ENCODE data around the gene CYSLTR1. TPM values are rescaled to one million over a fixed set of nuclear protein-coding genes. Genes with fewer than 3 reads are reported as not detected.

The CYSLTR1 gene
- total and polyA plus RNA-seq, 2 of the 4 experiments (the other 2 are of a cell fraction): not detected

- ChIA-PET POLR2A (ENCODE audit: unreplicated experiment) (no interaction called here), CTCF (no interaction called here)
- H4K8ac ChIP-seq (ENCODE audit: low read depth in 2 of 2, low read length in 2 of 2): no peak overlapping the region
- H2BK120ac ChIP-seq (ENCODE audit: low read depth, low read length): no peak overlapping the region
- H3K9ac ChIP-seq (ENCODE audit: low read depth, low read length): no peak overlapping the region
- H3K4me3 ChIP-seq (ENCODE audit: insufficient read depth, low read depth, low read length): no peak overlapping the region
- H3K4me2 ChIP-seq (ENCODE audit: low read depth, low read length): no peak overlapping the region
- in situ Hi-C loops (cut with MboI; ENCODE audit: low sequenced_read_pairs) (no loop called here), dilution Hi-C loops (cut with HindIII; ENCODE audit: low sequenced_read_pairs, unreplicated experiment) (no loop called here), intact Hi-C loops (cut with micrococcal nuclease) (no loop called here)
- TF ChIP-seq RFX5 (IDR thresholded peaks at IDR 0.05; ENCODE audit: low read depth, low read length) (no peak), MXI1 (IDR thresholded peaks at IDR 0.05; ENCODE audit: borderline replicate concordance, low read depth, low read length) (no peak), RCOR1 (IDR thresholded peaks at IDR 0.05; ENCODE audit: insufficient replicate concordance, low read length) (no peak), CHD1 (IDR thresholded peaks at IDR 0.05; ENCODE audit: low read depth, low read length) (no peak), POLR2A (IDR thresholded peaks at IDR 0.05; ENCODE audit: low read depth, low read length) (no peak), SMC3 (IDR thresholded peaks at IDR 0.05; ENCODE audit: low read depth, low read length) (no peak), USF2 (IDR thresholded peaks at IDR 0.05; ENCODE audit: low read depth, low read length) (no peak), ELK1 (IDR thresholded peaks at IDR 0.05; ENCODE audit: borderline replicate concordance, low read depth, low read length) (no peak), MAZ (IDR thresholded peaks at IDR 0.05; ENCODE audit: borderline replicate concordance, low read depth, low read length) (no peak), NFE2L2 (IDR thresholded peaks at IDR 0.05; ENCODE audit: low read depth, low read length) (no peak), BHLHE40 (IDR thresholded peaks at IDR 0.05; ENCODE audit: low read depth, low read length) (no peak), CEBPB (IDR thresholded peaks at IDR 0.05; ENCODE audit: low read depth, low read length) (no peak), MAFK (IDR thresholded peaks at IDR 0.05; ENCODE audit: low read depth, low read length) (no peak)
- H3K9me3 ChIP-seq (ENCODE audit: control insufficient read depth, insufficient read depth, low read length): no peaks in the 10 kb centered on the region
- ATAC-seq (ENCODE audit: low read depth) (no peak), DNase-seq (no peak)
- no peak overlapping the region for H2AFZ ChIP-seq (replicated peaks; ENCODE audit: low read length, poor library complexity)
- no peak overlapping the region for H3K27ac ChIP-seq (ENCODE audit: insufficient read depth, low read length)
- H3K9me1 ChIP-seq (ENCODE audit: insufficient read depth, low read length): no peaks in the 10 kb centered on the region
- H2BK15ac ChIP-seq (ENCODE audit: low read depth, low read length): no peak overlapping the region
- H3K18ac ChIP-seq (ENCODE audit: low read depth, low read length): no peak overlapping the region
- no peak overlapping the region for H3K4ac ChIP-seq (ENCODE audit: low read depth, low read length)
- BruUV-seq (replicated peaks): no TSS peak
- no peak overlapping the region for H3K14ac ChIP-seq (replicated peaks; ENCODE audit: low read depth, low read length)
- no peak overlapping the region for H2AK9ac ChIP-seq (replicated peaks; ENCODE audit: low read depth, low read length, poor library complexity)
- no peak overlapping the region for H3K23ac ChIP-seq (ENCODE audit: low read depth, low read length)
- no peak overlapping the region for H2BK20ac ChIP-seq (ENCODE audit: low read depth, low read length)
- no peak overlapping the region for H3K56ac ChIP-seq (ENCODE audit: extremely low read depth, insufficient read depth, low read length)
- no peaks in the 10 kb centered on the region for H3K27me3 ChIP-seq (ENCODE audit: control insufficient read depth, insufficient read depth, low read length)
- no peaks in the 10 kb centered on the region for H3K36me3 ChIP-seq (ENCODE audit: control insufficient read depth, insufficient read depth, low read length)
- no peaks in the 10 kb centered on the region for H3K4me1 ChIP-seq (ENCODE audit: control insufficient read depth, insufficient read depth, low read length)
- no CpG with 5 or more reads among the region's 2 CpGs for WGBS, 2 experiments (ENCODE audit: extremely low coverage in 2 of 2, insufficient read length in 1 of 2)
- no peak overlapping the region for H4K5ac ChIP-seq (ENCODE audit: low read depth, low read length)
- H4K20me1 ChIP-seq (ENCODE audit: insufficient read depth, low read length): no peaks in the 10 kb centered on the region
- no peak overlapping the region for H4K91ac ChIP-seq (ENCODE audit: insufficient read depth, low read depth, low read length)
- no peak overlapping the region for H2BK5ac ChIP-seq (ENCODE audit: low read depth, low read length, poor library complexity, severe bottlenecking)
- H2AK5ac ChIP-seq (ENCODE audit: low read depth, low read length): no peak overlapping the region
- no peaks in the 10 kb centered on the region for H3K79me1 ChIP-seq (ENCODE audit: low read depth in 1 of 2, low read length in 2 of 2)
Observed at GRCh38 chrX:78321809-78322208, 5.6 kb downstream of the CYSLTR1 start.
